Dermis microvascular lymphatic vessel endothelial cell (primary cell): Measurements from ENCODE around the gene HS3ST6. TPM values are rescaled to one million over a fixed set of nuclear protein-coding genes. Genes with fewer than 3 reads are reported as not detected.
"Not testable (repeated sequence)": the region's sequence is repeated elsewhere in the genome, so short reads cannot be mapped to it uniquely, and the experiment has no call there.

Source experiments
- DNase-seq, 2 donors: peaks; one replicate each; pipeline versions ENCODE4 v3.0.0 to v3.0.0-alpha.2; 2010; ENCODE audit warnings: low read depth in 2 of 2
- total RNA-seq: library from RNA; depleted of rRNA; stranded (reverse); fragments of >200 nt; gene quantifications from 2 replicates; pipeline ENCODE4 v1.2.1, GENCODE V29; 2014

The HS3ST6 gene
- total RNA-seq, 1 donor from 2014 or later = not detected

GRCh38 chr16:1946495-1947368 is 28.5 kb upstream of the HS3ST6 start:
- no peak for DNase-seq

- no peak for DNase-seq
Observed at GRCh38 chr16:1945559-1946391, 27.6 kb upstream of the HS3ST6 start.

GRCh38 chr16:1944612-1945199 is 26.5 kb upstream of the HS3ST6 start:
- DNase-seq = no peak

- DNase-seq = peak; percentile 93 to 99
Observed at GRCh38 chr16:1942810-1943726, 24.9 kb upstream of the HS3ST6 start, which contains the start of gene MSRB1. Gene MSRB1 (minus strand): TSS chr16:1943199. CDS start chr16:1943156, 43 bp downstream.

GRCh38 chr16:1942047-1942809 is 24.0 kb upstream of the HS3ST6 start:
- DNase-seq = no peak

GRCh38 chr16:1941162-1942046 is 23.2 kb upstream of the HS3ST6 start:
- DNase-seq = no peak

GRCh38 chr16:1940273-1941161 is 22.3 kb upstream of the HS3ST6 start:
- DNase-seq = no peak

GRCh38 chr16:1939833-1940232 is 21.6 kb upstream of the HS3ST6 start:
- DNase-seq = not testable (repeated sequence)

GRCh38 chr16:1938910-1939309 is 20.7 kb upstream of the HS3ST6 start:
- DNase-seq = no peak

- no peak for DNase-seq
Observed at GRCh38 chr16:1938316-1938715, 20.1 kb upstream of the HS3ST6 start.

GRCh38 chr16:1936945-1937479 is 18.8 kb upstream of the HS3ST6 start:
- no peak for DNase-seq

- no peak for DNase-seq
Observed at GRCh38 chr16:1933097-1933661, 15.0 kb upstream of the HS3ST6 start.

GRCh38 chr16:1932050-1933028 is 14.1 kb upstream of the HS3ST6 start:
- DNase-seq = no peak

GRCh38 chr16:1930338-1930720 is 12.1 kb upstream of the HS3ST6 start:
- DNase-seq = no peak

- peak; percentile 48 to 83 for DNase-seq
Observed at GRCh38 chr16:1929578-1930337, 11.5 kb upstream of the HS3ST6 start.
